GM15510 (cell line): Measurements from ENCODE around the gene RBM15B.
A peak's percentile ranks its signal among the peaks of the same experiment; 100 is the strongest.

Experiments
- POLR2A ChIP-seq: IDR thresholded peaks from 3 replicates; pipeline ENCODE4 v1.6.1; 2011; ENCODE audit warnings: borderline replicate concordance; ENCODE audit not compliant: insufficient read length; ENCODE audit errors: extremely low read depth

The RBM15B gene, protein sequence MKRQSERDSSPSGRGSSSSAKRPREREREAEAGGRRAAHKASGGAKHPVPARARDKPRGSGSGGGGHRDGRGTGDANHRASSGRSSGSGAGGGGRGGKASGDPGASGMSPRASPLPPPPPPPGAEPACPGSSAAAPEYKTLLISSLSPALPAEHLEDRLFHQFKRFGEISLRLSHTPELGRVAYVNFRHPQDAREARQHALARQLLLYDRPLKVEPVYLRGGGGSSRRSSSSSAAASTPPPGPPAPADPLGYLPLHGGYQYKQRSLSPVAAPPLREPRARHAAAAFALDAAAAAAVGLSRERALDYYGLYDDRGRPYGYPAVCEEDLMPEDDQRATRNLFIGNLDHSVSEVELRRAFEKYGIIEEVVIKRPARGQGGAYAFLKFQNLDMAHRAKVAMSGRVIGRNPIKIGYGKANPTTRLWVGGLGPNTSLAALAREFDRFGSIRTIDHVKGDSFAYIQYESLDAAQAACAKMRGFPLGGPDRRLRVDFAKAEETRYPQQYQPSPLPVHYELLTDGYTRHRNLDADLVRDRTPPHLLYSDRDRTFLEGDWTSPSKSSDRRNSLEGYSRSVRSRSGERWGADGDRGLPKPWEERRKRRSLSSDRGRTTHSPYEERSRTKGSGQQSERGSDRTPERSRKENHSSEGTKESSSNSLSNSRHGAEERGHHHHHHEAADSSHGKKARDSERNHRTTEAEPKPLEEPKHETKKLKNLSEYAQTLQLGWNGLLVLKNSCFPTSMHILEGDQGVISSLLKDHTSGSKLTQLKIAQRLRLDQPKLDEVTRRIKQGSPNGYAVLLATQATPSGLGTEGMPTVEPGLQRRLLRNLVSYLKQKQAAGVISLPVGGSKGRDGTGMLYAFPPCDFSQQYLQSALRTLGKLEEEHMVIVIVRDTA

DNA sequence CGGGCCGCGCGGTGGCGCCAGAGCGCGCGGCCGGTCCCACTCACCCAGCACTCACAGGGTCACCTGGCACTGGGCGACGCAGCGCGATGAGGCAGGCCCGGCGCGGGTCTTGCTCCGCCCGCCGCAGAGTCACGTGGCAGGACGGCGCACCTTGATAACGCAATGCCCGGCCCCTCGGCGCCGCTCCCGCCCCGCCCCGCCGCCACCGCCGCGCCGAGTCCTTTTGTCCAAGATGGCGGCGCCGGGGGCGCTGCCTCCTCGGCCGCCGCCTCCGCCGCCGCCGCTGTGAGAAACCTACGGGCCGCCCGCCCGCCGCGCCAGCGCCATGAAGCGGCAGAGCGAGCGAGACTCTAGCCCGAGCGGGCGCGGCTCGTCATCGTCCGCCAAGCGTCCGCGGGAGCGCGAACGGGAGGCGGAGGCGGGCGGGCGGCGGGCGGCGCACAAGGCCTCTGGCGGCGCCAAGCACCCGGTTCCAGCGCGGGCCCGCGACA lies at the start of gene RBM15B:
Gene RBM15B, plus strand, starts transcription at position 211 of the 491 bp plus-strand sequence. Its CDS starts 115 bp downstream, at position 326.
- peak; percentile 84 for TF ChIP-seq POLR2A

DNA sequence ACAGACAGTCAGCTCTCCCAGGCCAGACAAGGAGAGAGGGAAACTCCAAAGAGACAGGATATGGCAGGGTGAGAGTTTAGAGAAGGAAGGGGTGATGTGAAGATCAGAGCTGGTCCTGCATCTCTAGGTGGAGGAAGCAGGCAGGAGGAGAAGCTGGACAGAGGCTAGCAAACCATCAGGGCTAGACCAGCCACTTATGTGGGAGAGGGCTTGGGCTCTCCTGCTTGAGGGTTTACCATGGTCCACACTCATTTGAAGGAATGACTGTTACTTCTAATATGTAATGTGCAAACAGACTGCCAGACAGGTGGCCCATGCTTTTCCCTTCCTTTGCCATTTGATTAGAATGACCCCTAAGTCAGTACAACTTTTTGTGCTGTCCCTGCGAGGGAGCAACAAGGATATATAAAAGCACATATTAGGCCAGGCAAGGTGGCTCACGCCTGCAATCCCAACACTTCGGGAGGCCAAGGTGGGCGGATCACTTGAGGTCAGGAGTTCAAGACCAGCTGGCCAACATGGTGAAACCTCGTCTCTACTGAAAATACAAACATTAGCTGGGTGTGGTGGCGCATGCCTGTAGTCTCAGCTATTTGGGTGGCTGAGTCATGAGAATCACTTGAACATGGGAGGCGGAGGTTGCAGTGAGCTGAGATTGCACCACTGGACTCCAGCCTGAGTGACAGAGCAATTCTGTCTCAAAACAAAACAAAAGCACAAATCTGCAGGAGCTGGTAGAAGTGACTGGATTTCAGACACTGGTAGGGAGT lies 47.0 kb upstream of the RBM15B start:
- TF ChIP-seq POLR2A, result no peak

DNA sequence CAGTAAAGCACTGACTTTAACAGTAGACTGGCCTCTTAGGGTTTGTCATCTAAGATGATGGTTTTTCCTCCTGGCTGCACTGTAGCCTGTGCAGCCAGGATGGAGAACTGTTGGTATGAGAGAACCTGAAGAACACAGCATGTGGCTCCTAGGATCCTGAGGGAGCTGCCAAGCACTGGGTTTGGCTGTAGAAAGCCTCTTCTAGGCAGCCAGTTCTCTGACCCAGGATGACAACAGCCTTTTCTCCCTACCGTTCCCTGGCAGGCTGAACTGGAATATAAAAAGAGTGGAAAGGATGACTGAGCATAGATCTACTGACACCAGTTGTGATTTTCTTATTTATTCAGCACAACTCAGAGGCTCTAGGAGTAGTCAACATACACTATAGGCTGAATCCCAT lies 40.3 kb upstream of the RBM15B start:
- no peak for TF ChIP-seq POLR2A

DNA sequence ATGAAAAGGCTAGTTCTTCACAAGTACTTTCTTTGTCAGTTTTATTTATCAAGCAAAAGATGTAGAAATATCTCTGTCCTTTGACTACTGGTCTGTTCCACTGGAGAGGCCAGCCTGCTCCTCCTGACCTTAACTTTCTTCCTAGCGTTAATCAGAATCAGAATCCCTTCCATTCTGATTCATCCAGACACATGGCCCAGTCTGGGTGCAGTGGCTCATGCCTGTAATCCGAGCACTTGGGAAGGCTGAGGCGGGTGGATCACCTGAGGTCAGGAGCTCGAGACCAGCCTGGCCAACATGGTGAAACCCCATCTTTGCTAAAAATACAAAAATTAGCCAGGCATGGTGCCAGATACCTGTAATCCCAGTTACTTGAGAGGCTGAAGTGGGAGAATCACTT lies 38.0 kb upstream of the RBM15B start:
- TF ChIP-seq POLR2A, result no peak

DNA sequence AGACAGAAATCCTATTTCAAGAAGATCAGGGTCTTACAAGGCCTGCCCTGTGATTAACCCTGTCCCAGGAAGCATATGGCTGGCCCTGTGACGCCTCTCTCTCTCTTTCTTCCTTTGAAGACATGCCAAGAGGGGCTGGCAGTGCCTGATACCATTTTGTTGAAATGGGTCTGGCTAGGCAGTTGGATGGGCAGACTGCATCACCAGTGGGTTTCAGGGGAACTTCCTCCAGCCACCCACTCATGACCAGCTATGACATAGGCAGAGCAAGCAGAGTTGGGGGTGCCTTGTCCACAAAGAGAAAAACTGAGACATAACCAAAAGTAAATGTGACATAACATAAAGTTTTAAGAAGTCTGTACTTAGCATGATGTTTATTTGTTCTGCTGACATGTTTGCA lies 37.4 kb upstream of the RBM15B start:
- no peak for TF ChIP-seq POLR2A

DNA sequence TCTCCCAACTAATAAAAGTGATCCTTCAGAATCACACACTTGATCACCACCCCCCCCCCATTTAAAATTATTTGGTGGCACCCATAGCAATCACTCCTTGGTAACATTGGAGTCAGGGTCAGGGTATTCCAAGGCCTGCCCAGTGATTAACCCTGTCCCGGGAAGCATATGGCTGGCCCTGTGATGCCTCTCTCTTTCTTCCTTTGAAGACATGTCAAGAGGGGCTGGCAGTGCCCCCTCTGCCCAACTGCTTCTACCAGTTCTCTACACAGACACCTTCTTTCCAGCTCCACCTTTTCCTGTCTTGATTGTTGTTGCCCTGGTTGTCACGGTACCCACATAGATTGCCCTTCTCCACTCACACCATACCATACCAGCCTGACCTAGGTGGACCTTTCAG lies 36.9 kb upstream of the RBM15B start:
- TF ChIP-seq POLR2A, result no peak

DNA sequence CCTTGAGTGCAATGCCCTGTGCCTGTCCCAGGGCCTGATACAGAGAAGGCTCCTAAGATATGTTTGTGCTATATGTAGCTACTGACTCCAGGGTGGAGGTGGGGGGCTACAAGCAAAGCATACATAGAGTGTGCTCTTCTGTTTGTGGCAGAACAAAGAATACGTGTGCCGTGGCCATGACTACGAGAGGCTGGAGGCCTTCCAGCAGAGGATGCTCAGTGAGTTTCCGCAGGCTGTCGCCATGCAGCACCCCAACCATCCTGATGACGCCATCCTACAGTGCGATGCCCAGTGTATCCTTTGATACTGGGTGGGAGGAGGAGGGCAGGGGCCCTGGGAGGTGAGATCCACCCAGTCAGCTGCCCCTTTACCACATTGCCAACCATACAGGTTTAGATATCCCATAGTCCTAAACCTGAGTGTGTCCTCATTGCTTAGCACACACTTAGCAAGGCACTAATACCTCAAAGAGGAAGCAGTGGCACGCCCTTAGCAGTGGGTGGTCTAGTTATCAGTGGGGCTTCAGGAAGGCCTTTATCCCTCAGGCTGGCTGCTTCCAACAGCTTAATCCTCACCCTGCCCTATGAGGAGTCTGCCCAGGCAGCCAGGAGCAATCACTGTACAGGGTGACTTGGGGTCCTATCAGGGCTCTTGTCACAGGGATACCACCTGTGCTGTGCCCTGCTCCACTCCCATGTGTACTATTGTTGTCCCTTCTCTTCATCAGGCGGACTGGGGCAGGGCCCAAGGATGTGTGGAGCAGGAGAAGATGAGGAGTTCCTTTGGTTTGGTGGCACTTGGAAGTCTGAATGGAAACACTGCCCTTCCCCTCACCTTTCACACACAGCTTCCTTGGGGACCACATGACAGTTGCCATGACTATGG lies 36.1 kb upstream of the RBM15B start:
- TF ChIP-seq POLR2A, result no peak

DNA sequence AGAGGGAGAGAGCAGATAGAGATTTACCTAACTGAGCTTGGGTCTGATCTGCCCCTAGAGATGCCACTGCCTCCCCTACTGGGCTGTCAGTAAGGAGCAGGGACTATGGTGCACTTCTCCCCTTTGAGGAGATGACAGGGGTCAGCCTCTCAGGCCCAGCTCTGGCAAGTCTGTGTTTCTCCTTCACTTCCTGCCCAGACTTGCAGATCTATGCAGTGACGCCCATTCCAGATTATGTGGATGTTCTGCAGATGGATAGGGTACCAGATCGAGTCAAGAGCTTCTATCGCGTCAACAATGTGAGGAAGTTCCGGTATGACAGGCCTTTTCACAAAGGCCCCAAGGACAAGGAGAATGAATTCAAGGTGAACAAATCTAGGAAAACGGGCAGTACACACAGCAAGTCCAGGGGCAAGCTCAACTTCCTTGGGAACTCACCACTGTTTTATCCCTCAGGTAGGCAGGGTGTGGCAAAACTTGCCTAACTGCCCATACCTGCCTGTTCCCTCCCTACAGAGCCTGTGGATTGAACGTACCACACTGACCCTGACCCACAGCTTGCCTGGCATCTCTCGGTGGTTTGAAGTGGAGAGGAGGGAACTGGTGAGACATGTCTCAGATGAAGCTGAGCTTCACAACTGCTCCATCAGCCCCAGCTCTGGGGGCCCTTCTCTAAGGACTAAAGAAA lies 35.0 kb upstream of the RBM15B start:
- no peak for TF ChIP-seq POLR2A

DNA sequence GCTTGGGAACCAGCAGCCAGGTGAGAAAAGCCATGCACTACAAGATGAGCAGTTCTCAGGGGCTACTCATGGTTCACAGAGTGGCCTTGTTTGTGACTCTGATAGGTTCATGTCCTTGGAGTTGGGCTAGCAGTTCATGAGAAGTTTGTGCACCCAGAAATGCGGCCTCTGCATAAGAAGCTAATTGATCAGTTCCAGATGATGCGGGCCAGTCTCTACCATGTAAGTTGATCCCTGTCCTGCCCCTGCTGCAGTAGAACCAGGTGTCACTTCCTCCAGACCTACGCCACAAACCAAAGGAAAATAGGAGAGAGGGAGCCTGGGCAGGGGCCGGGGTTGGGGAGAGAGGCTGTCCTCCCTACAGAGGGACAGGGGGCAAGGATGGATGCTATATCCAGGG lies 33.2 kb upstream of the RBM15B start:
- no peak for TF ChIP-seq POLR2A

DNA sequence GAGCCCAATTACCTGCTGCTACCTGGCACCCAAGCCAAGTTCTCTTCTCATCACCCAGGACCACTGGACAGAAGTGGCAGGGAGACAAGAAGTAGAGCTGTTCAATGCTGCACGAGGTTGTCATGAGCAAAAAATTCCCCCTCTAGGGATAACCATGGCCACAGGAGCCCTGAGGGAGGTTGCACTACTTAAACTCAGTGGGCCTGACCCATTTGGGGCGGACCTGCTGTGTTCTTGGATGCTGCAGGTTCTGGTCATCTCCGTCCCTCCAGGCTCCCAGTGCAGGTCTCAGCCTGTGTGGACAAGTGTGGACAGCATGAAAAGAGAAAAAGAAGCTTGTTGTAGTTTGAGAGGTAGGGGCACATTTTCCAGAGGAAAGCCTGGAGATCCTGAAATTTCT lies 32.1 kb upstream of the RBM15B start:
- TF ChIP-seq POLR2A, result no peak

DNA sequence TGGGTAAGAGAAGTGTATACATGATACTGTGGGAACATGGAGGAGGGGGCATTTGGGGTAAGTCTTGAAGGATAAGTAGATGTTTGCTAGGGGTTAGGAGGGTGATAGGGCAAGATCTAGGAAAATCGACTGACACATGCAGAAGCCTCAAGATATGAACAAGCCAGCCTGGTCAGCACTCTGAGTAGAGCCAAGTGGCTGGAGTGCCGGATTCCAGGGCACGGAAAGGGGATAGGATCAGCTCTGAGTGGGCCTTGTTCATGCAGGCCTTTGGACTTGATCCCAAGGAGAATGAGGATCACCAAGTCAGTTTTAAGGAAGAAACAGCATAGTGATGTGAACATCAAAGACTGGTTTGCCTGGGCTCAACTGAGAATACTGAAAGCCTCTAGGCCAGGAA lies 30.3 kb upstream of the RBM15B start:
- no peak for TF ChIP-seq POLR2A

DNA sequence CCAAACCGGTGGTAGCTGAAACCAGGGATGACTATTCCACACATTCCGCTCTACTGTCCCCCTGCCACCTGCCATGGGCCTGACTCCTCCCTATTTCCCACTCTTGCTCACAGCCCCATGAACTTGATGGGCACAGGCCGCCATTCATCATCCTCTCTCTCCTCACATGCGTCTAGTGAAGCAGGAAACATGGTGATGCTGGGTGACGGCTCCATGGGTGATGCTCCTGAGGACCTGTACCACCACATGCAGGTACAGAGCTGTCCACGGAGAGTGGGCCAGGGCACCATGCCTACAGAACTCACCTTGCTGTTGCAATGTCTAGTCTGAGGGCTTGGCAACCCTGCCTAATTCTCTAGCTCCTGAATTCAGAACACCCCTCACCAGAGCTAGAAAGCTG lies 29.3 kb upstream of the RBM15B start:
- TF ChIP-seq POLR2A, result no peak

DNA sequence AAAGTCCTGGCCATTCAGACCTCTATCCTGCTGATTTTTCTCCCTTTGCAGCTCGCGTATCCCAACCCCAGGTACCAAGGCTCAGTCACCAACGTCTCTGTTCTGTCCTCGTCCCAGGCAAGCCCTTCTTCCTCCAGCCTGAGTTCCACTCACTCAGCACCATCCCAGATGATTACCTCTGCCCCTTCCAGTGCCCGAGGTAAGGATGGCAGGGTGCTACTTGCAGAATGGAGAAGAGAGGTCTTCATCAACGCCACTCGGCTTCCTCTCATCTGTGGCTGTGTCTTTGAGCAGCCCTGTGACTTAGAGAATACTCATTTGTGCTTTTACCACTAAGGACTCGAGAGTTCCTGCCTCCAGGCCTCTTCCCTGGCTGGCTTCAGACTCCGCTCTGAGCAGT lies 28.6 kb upstream of the RBM15B start:
- TF ChIP-seq POLR2A, result no peak
